ENCODE results near the gene OR2V1. TPM values are rescaled to one million over a fixed set of nuclear protein-coding genes. Genes with fewer than 3 reads are reported as not detected.
A peak's percentile ranks its signal among the peaks of the same experiment; 100 is the strongest.

Gene OR2V1
- total and polyA plus RNA-seq, 2 donors (not counting 1 experiment from before 2014, with no cell fraction given) = not detected

GRCh38 chr5:181114844-181115778, 15.9 kb downstream of the OR2V1 start:
- TF ChIP-seq CTCF (IDR thresholded peaks at IDR 0.05) (no peak), EZH2 (IDR thresholded peaks at IDR 0.05; ENCODE audit: borderline replicate concordance, insufficient read depth, low read depth, low read length, poor library complexity, severe bottlenecking) (no peak)
- DNase-seq (peak; percentile 34), ATAC-seq (ENCODE audit: low read depth) (no peak)
- intact Hi-C loops (cut with micrococcal nuclease) = no loop called here
- Histone ChIP-seq H3K4me2 (replicated peaks; ENCODE audit: low read depth, low read length, poor library complexity, severe bottlenecking) (peak overlapping the region; percentile 14), H3K4me3 (ENCODE audit: control extremely low read depth in 1 of 5, extremely low read depth in 1 of 5, insufficient read depth in 1 of 5, low read depth in 2 of 5, low read length in 4 of 5) (no peak overlapping the region), H2AFZ (ENCODE audit: insufficient read depth, low read depth, low read length, poor library complexity, severe bottlenecking) (peak overlapping the region; percentile 49), H3K9ac (ENCODE audit: low read length) (no peak overlapping the region), H3K27me3 (replicated peaks in 1 of 4; ENCODE audit: control extremely low read depth in 1 of 4, control insufficient read depth in 3 of 4, insufficient read depth in 4 of 4, low read length in 3 of 4) (peaks cover 0 to 59% (median 20%) of the 10 kb centered on the region in 4 experiments), H4K20me1 (ENCODE audit: control insufficient read depth, insufficient read depth, low read length, poor library complexity, severe bottlenecking) (no peaks in the 10 kb centered on the region), H3K36me3 (replicated peaks in 1 of 2; ENCODE audit: control extremely low read depth in 1 of 2, control insufficient read depth in 1 of 2, extremely low read depth in 1 of 2, insufficient read depth in 2 of 2, low read length in 1 of 2) (no peaks in the 10 kb centered on the region), H3K79me2 (ENCODE audit: control insufficient read depth, insufficient read depth, low read length) (no peaks in the 10 kb centered on the region), H3K9me3 (ENCODE audit: control extremely low read depth in 1 of 3, control insufficient read depth in 2 of 3, insufficient read depth in 1 of 3, low read length in 2 of 3) (peaks cover 0 to 18% (median 0%) of the 10 kb centered on the region in 3 donors), H3K4me1 (ENCODE audit: control insufficient read depth in 2 of 2, insufficient read depth in 2 of 2, low read length in 2 of 2) (peaks cover 5 to 12% of the 10 kb centered on the region in 2 donors), H3K27ac (ENCODE audit: low read length in 2 of 2) (no peak overlapping the region)
- 18% methylated on average over 46 of the region's 47 CpGs for WGBS (ENCODE audit: insufficient coverage)
- Mint-ChIP-seq H3K9me3 (ENCODE audit: insufficient read depth) (no peaks in the 10 kb centered on the region), H3K27ac (no peak overlapping the region), H3K4me1 (peaks cover 4% of the 10 kb centered on the region), H3K4me3 (peak overlapping the region; percentile 5), H3K27me3 (peaks cover 75% of the 10 kb centered on the region)
- POLR2A ChIA-PET = no interaction called here
- CTCF ChIA-PET = no interaction called here

- WGBS (ENCODE audit: insufficient coverage) = 57% methylated on average over 33 of the region's 33 CpGs
- Mint-ChIP-seq H3K27me3 (peaks cover 76% of the 10 kb centered on the region), H3K27ac (no peak overlapping the region), H3K4me3 (no peak overlapping the region), H3K9me3 (ENCODE audit: insufficient read depth) (no peaks in the 10 kb centered on the region), H3K4me1 (peaks cover 4% of the 10 kb centered on the region)
- CTCF ChIA-PET = no interaction called here
- H3K9me3 ChIP-seq (ENCODE audit: control extremely low read depth in 1 of 3, control insufficient read depth in 2 of 3, insufficient read depth in 1 of 3, low read length in 2 of 3) = peaks cover 0 to 18% (median 0%) of the 10 kb centered on the region in 3 donors
- DNase-seq = no peak
- no peaks in the 10 kb centered on the region for H4K20me1 ChIP-seq (ENCODE audit: control insufficient read depth, insufficient read depth, low read length, poor library complexity, severe bottlenecking)
- no peak for ATAC-seq (ENCODE audit: low read depth)
- H3K27me3 ChIP-seq (replicated peaks in 1 of 4; ENCODE audit: control extremely low read depth in 1 of 4, control insufficient read depth in 3 of 4, insufficient read depth in 4 of 4, low read length in 3 of 4) = peaks cover 0 to 60% (median 18%) of the 10 kb centered on the region in 4 experiments
- no peak overlapping the region for H3K27ac ChIP-seq (ENCODE audit: low read length in 2 of 2)
- POLR2A ChIA-PET = no interaction called here
- H3K36me3 ChIP-seq (replicated peaks in 1 of 2; ENCODE audit: control extremely low read depth in 1 of 2, control insufficient read depth in 1 of 2, extremely low read depth in 1 of 2, insufficient read depth in 2 of 2, low read length in 1 of 2) = no peaks in the 10 kb centered on the region
- intact Hi-C loops (cut with micrococcal nuclease) = no loop called here
- H3K79me2 ChIP-seq (ENCODE audit: control insufficient read depth, insufficient read depth, low read length) = no peaks in the 10 kb centered on the region
- H3K4me1 ChIP-seq (ENCODE audit: control insufficient read depth in 2 of 2, insufficient read depth in 2 of 2, low read length in 2 of 2) = peaks cover 5 to 12% of the 10 kb centered on the region in 2 donors
- TF ChIP-seq CTCF (IDR thresholded peaks at IDR 0.05) (no peak), EZH2 (IDR thresholded peaks at IDR 0.05; ENCODE audit: borderline replicate concordance, insufficient read depth, low read depth, low read length, poor library complexity, severe bottlenecking) (no peak)
- peak overlapping the region; percentile 14 for H3K4me2 ChIP-seq (replicated peaks; ENCODE audit: low read depth, low read length, poor library complexity, severe bottlenecking)
- H3K4me3 ChIP-seq (ENCODE audit: control extremely low read depth in 1 of 5, extremely low read depth in 1 of 5, insufficient read depth in 1 of 5, low read depth in 2 of 5, low read length in 4 of 5) = no peak overlapping the region
- H3K9ac ChIP-seq (ENCODE audit: low read length) = no peak overlapping the region
- H2AFZ ChIP-seq (ENCODE audit: insufficient read depth, low read depth, low read length, poor library complexity, severe bottlenecking) = no peak overlapping the region
Observed at GRCh38 chr5:181114284-181114843, 16.6 kb downstream of the OR2V1 start.

Measured in B cell (primary cell).